ENCODE data around the gene FAM184A.

FAM184A gene

DNA sequence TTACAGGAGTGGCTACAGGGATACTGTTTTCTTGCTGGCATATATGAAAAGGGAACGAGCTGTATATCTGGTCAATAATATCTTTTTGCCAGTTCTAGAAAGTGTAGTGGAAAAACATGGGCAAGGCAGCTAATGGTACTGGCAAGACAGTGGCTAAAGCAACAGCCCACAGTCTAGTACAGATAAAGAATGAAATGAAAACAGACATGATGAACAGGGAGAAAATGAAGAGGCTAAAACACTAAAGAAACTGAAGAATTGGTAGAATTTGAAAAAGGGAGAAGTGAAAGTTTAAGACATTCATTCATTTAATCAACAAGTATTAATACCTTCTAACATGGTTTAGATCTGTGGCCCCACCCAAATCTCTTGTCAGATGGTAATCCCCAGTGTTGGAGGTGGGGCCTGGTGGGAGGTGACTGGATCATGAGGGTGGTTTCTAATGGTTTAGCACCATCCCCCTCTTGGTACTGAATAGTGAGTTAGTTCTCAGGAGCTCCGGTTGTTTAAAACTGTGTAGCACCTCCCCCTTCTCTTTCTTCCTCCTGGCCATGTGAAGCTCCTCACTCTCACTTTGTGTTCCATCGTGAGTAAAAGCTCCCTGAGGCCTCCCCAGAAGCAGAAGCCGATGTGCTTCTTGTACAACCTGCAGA, 18.1 kb downstream of the FAM184A start:
- H3K4me2 ChIP-seq (ENCODE audit: low read depth, low read length, poor library complexity, severe bottlenecking), result no peak overlapping the region
- no peaks in the 10 kb centered on the region for H3F3A ChIP-seq (ENCODE audit: low read depth)
- no peaks in the 10 kb centered on the region for H4K20me1 ChIP-seq (ENCODE audit: insufficient read depth, low read length, poor library complexity, severe bottlenecking)
- TF ChIP-seq EZH2phosphoT487 (IDR thresholded peaks at IDR 0.05; ENCODE audit: borderline replicate concordance), result no peak
- TF ChIP-seq, protein P1, sequence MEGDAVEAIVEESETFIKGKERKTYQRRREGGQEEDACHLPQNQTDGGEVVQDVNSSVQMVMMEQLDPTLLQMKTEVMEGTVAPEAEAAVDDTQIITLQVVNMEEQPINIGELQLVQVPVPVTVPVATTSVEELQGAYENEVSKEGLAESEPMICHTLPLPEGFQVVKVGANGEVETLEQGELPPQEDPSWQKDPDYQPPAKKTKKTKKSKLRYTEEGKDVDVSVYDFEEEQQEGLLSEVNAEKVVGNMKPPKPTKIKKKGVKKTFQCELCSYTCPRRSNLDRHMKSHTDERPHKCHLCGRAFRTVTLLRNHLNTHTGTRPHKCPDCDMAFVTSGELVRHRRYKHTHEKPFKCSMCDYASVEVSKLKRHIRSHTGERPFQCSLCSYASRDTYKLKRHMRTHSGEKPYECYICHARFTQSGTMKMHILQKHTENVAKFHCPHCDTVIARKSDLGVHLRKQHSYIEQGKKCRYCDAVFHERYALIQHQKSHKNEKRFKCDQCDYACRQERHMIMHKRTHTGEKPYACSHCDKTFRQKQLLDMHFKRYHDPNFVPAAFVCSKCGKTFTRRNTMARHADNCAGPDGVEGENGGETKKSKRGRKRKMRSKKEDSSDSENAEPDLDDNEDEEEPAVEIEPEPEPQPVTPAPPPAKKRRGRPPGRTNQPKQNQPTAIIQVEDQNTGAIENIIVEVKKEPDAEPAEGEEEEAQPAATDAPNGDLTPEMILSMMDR (conservative IDR thresholded peaks at IDR 0.05; ENCODE audit: low read length), result no peak
- H3K27me3 ChIP-seq (ENCODE audit: insufficient read depth, low read length, poor library complexity, severe bottlenecking), result no peaks in the 10 kb centered on the region
- H3K79me2 ChIP-seq (ENCODE audit: insufficient read depth, low read length), result no peaks in the 10 kb centered on the region
- H3K9ac ChIP-seq (ENCODE audit: low read depth, low read length, poor library complexity, severe bottlenecking), result no peak overlapping the region
- no peaks in the 10 kb centered on the region for H3K9me3 ChIP-seq (ENCODE audit: insufficient read depth, low read depth, low read length)
- no peaks in the 10 kb centered on the region for H3K9me2 ChIP-seq (replicated peaks; ENCODE audit: low read depth, low read length)
- no peak overlapping the region for H3K4me3 ChIP-seq (ENCODE audit: low read length, poor library complexity, severe bottlenecking)
- no peaks in the 10 kb centered on the region for H3K36me3 ChIP-seq (ENCODE audit: insufficient read depth, low read length)
- H3K4me1 ChIP-seq (ENCODE audit: insufficient read depth, low read length, poor library complexity, severe bottlenecking), result no peaks in the 10 kb centered on the region
- no peak overlapping the region for H2AFZ ChIP-seq (ENCODE audit: low read length)

DNA sequence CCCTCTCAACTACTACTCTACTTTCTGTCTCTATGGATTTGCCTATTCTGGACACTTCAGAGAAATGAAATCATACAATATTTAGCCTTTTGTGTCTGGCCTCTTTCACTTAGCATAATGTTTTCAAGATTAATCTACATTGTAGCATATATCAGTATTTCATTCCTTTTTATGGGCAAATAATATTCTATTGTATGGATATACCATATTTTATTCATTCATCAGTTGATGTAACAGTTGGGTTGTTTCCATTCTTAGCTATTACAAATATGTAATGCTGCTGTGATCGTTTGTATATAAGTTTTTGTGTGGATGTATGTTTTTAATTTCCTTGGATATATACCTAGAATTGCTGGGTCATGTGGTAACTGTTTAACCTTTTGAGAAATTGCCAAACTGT, 23.4 kb downstream of the FAM184A start:
- Histone ChIP-seq H3K27me3 (ENCODE audit: insufficient read depth, low read length, poor library complexity, severe bottlenecking) (no peaks in the 10 kb centered on the region), H3K79me2 (ENCODE audit: insufficient read depth, low read length) (no peaks in the 10 kb centered on the region), H3K9ac (ENCODE audit: low read depth, low read length, poor library complexity, severe bottlenecking) (no peak overlapping the region), H3K36me3 (ENCODE audit: insufficient read depth, low read length) (no peaks in the 10 kb centered on the region), H3K4me3 (ENCODE audit: low read length, poor library complexity, severe bottlenecking) (no peak overlapping the region), H2AFZ (ENCODE audit: low read length) (no peak overlapping the region), H3K4me2 (ENCODE audit: low read depth, low read length, poor library complexity, severe bottlenecking) (no peak overlapping the region), H3K9me3 (ENCODE audit: insufficient read depth, low read depth, low read length) (no peaks in the 10 kb centered on the region), H4K20me1 (ENCODE audit: insufficient read depth, low read length, poor library complexity, severe bottlenecking) (no peaks in the 10 kb centered on the region), H3K4me1 (ENCODE audit: insufficient read depth, low read length, poor library complexity, severe bottlenecking) (no peaks in the 10 kb centered on the region), H3F3A (ENCODE audit: low read depth) (no peaks in the 10 kb centered on the region), H3K9me2 (replicated peaks; ENCODE audit: low read depth, low read length) (no peaks in the 10 kb centered on the region)
- TF ChIP-seq, protein P1 (conservative IDR thresholded peaks at IDR 0.05; ENCODE audit: low read length), result no peak
- no peak for TF ChIP-seq EZH2phosphoT487 (IDR thresholded peaks at IDR 0.05; ENCODE audit: borderline replicate concordance)

DNA sequence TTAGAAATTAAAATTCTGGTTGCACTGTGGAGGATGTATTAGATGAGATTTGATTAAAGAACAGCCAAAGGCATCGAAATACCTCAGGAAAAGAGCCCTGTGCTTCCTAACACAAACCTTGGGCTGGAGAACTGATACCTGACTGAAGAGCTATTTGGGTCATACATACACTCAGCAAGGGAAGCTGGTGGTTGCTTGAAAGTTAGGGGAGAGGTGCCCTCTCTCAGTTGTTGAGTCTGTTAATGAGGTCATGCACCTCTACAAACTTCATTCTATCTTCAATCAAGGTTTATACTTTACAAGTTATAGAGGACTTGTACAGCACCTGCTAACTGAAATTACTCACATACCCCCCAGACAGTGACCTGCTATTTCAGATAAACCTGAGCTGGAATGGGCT, 25.5 kb downstream of the FAM184A start:
- H3K36me3 ChIP-seq (ENCODE audit: insufficient read depth, low read length), result no peaks in the 10 kb centered on the region
- no peak for TF ChIP-seq EZH2phosphoT487 (IDR thresholded peaks at IDR 0.05; ENCODE audit: borderline replicate concordance)
- TF ChIP-seq, protein P1 (conservative IDR thresholded peaks at IDR 0.05; ENCODE audit: low read length), result no peak
- H3K4me2 ChIP-seq (ENCODE audit: low read depth, low read length, poor library complexity, severe bottlenecking), result no peak overlapping the region
- H3K9me3 ChIP-seq (ENCODE audit: insufficient read depth, low read depth, low read length), result no peaks in the 10 kb centered on the region
- H3K9ac ChIP-seq (ENCODE audit: low read depth, low read length, poor library complexity, severe bottlenecking), result no peak overlapping the region
- no peaks in the 10 kb centered on the region for H3K79me2 ChIP-seq (ENCODE audit: insufficient read depth, low read length)
- H3K4me3 ChIP-seq (ENCODE audit: low read length, poor library complexity, severe bottlenecking), result no peak overlapping the region
- no peaks in the 10 kb centered on the region for H3K9me2 ChIP-seq (replicated peaks; ENCODE audit: low read depth, low read length)
- no peaks in the 10 kb centered on the region for H4K20me1 ChIP-seq (ENCODE audit: insufficient read depth, low read length, poor library complexity, severe bottlenecking)
- no peaks in the 10 kb centered on the region for H3K4me1 ChIP-seq (ENCODE audit: insufficient read depth, low read length, poor library complexity, severe bottlenecking)
- H3K27me3 ChIP-seq (ENCODE audit: insufficient read depth, low read length, poor library complexity, severe bottlenecking), result no peaks in the 10 kb centered on the region
- no peaks in the 10 kb centered on the region for H3F3A ChIP-seq (ENCODE audit: low read depth)
- H2AFZ ChIP-seq (ENCODE audit: low read length), result no peak overlapping the region

Measured in Loucy (cell line).